Keratinocyte (primary cell): ENCODE data around the gene GTF3A. TPM values are rescaled to one million over a fixed set of nuclear protein-coding genes. Genes with fewer than 3 reads are reported as not detected.

ENCODE experiments used
- DNase-seq: peaks from one replicate; pipeline ENCODE4 v3.0.0-alpha.2; 2011; ENCODE audit warnings: low read depth, missing footprints, low spot score
- FAIRE-seq: peaks from 2 replicates; lab custom pipeline; 2011; peaks lifted over from hg19 to GRCh38; lab: Jason Lieb, UNC
- H2AFZ ChIP-seq: 2 replicates; pipeline ENCODE4 v1.6.0; 2012; ENCODE audit warnings: low read length, control low read depth, inconsistent platforms; ENCODE audit not compliant: control insufficient read depth
- H3K27ac ChIP-seq: 2 replicates; pipeline ENCODE4 v1.5.1; 2011; ENCODE audit warnings: low read length; ENCODE audit not compliant: control insufficient read depth, insufficient read depth
- H3K27me3 ChIP-seq: 3 replicates; pipeline ENCODE4 v1.6.0; 2011; ENCODE audit warnings: low read length; ENCODE audit not compliant: control insufficient read depth, insufficient read depth; ENCODE audit errors: extremely low read depth
- H3K36me3 ChIP-seq, 2 experiments: 2 replicates in 1 of 2; 3 replicates in 1 of 2; pipeline ENCODE4 v1.5.1; 2011; ENCODE audit warnings: low read length in 2 of 2, mild to moderate bottlenecking in 1 of 2; ENCODE audit not compliant: control insufficient read depth in 2 of 2, insufficient read depth in 2 of 2; ENCODE audit errors: extremely low read depth in 1 of 2
- H3K4me1 ChIP-seq: 3 replicates; pipeline ENCODE4 v1.5.1; 2011; ENCODE audit warnings: low read length; ENCODE audit not compliant: control insufficient read depth, insufficient read depth; ENCODE audit errors: extremely low read depth
- H3K4me2 ChIP-seq: 3 replicates; pipeline ENCODE4 v1.6.0; 2011; ENCODE audit warnings: low read depth, low read length; ENCODE audit not compliant: control insufficient read depth, insufficient read depth; ENCODE audit errors: extremely low read depth
- H3K4me3 ChIP-seq, 3 experiments: fragments of 200-600 bp in 1 of 3; sonication (generic) in 1 of 3; 2 replicates in 2 of 3; 3 replicates in 1 of 3; pipeline ENCODE4 v1.5.1; 2011 to 2016; ENCODE audit warnings: low read length in 3 of 3, mild to moderate bottlenecking in 3 of 3, control low read depth in 2 of 3, inconsistent platforms in 1 of 3, low read depth in 1 of 3, mixed read lengths in 1 of 3, mixed run types in 1 of 3, moderate library complexity in 1 of 3; ENCODE audit not compliant: control insufficient read depth in 2 of 3, insufficient read depth in 2 of 3; ENCODE audit errors: extremely low read depth in 1 of 3
- H3K79me2 ChIP-seq: 2 replicates; pipeline ENCODE4 v1.6.0; 2012; ENCODE audit warnings: low read length; ENCODE audit not compliant: control insufficient read depth, insufficient read depth
- H3K9ac ChIP-seq: 3 replicates; pipeline ENCODE4 v1.6.0; 2011; ENCODE audit warnings: low read length; ENCODE audit not compliant: control insufficient read depth, insufficient read depth; ENCODE audit errors: extremely low read depth
- H3K9me1 ChIP-seq: 3 replicates; pipeline ENCODE4 v1.6.0; 2011; ENCODE audit warnings: low read length; ENCODE audit not compliant: control insufficient read depth, insufficient read depth; ENCODE audit errors: extremely low read depth
- H3K9me3 ChIP-seq: 2 replicates; pipeline ENCODE4 v1.5.1; 2012; ENCODE audit warnings: low read depth, low read length; ENCODE audit not compliant: control insufficient read depth
- H4K20me1 ChIP-seq: 3 replicates; pipeline ENCODE4 v1.6.0; 2011; ENCODE audit warnings: low read length; ENCODE audit not compliant: control insufficient read depth, insufficient read depth; ENCODE audit errors: extremely low read depth
- EZH2 ChIP-seq: IDR thresholded peaks from one replicate; pipeline ENCODE4 v1.6.1; 2012; ENCODE audit warnings: inconsistent platforms, mild to moderate bottlenecking, low read length, moderate library complexity
- dilution Hi-C: fragments of 300-500 bp; cut with MboI; formaldehyde crosslinking; loops from one replicate; pipeline ENCODE4 v1.7.0; 2020; ENCODE audit warnings: low sequenced_read_pairs; ENCODE audit not compliant: extremely low pct_ligation_motif_present
- polyA plus RNA-seq, 5 experiments: library from polyadenylated mRNA; depleted of rRNA in 3 of 5; stranded (reverse) in 3 of 5; stranded (forward) in 1 of 5; unstranded in 1 of 5; fragments of >200 nt; gene quantifications; 1 replicate in 1 of 5; 2 replicates in 3 of 5; 3 replicates in 1 of 5; pipeline versions ENCODE4 v1.2.1 to v1.2.3, GENCODE V29; 2011 to 2012; ENCODE audit warnings: missing spikeins in 2 of 5, low read depth in 1 of 5, low replicate concordance in 1 of 5
- TF ChIP-seq, protein P1 (sequence below), 3 experiments: IDR thresholded peaks in 1 of 3; conservative IDR thresholded peaks in 1 of 3; optimal IDR thresholded peaks in 1 of 3; 2 replicates in 2 of 3; 3 replicates in 1 of 3; pipeline versions ENCODE3 to v1.5.1; 2011; ENCODE audit warnings: low read length in 3 of 3, mild to moderate bottlenecking in 3 of 3, moderate library complexity in 2 of 3, control low read depth in 1 of 3, inconsistent platforms in 1 of 3; ENCODE audit not compliant: insufficient read depth in 2 of 3; ENCODE audit errors: extremely low read depth in 1 of 3

GTF3A gene
- polyA plus RNA-seq, 1 donor (not counting 4 experiments of a cell fraction or from before 2014, with no cell fraction given) = 97.8 TPM

DNA sequence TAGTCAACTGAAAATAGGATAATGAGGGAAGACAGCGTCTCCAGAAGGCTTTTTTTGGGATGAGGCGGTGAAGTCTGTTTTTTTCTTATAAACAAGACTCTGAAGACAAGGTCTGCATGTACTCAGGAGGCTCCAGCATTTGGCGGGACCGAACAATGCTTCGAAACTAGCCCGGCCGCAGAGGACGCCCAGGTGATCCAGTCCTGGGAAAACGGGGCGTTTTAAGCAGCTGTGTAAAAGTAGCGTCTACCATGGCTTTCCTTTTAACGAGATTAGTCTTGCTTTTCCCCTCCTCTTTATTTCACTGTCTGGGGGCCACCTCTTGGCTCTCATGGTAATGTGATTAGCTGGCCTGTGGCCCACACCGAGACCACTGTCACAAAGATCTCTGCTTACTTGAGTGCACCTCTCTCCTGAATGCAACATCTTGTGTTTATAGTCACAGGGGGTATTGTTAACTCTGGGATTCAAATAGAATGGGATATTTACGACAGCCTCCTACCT, 29.4 kb upstream of the GTF3A start:
- Histone ChIP-seq H2AFZ (no peak overlapping the region), H3K79me2 (no peaks in the 10 kb centered on the region), H3K4me2 (no peak overlapping the region), H3K27me3 (peaks cover 6% of the 10 kb centered on the region), H4K20me1 (no peaks in the 10 kb centered on the region), H3K9me3 (no peaks in the 10 kb centered on the region), H3K4me3 (no peak overlapping the region), H3K9ac (no peak overlapping the region), H3K4me1 (no peaks in the 10 kb centered on the region), H3K36me3 (no peaks in the 10 kb centered on the region), H3K27ac (no peak overlapping the region), H3K9me1 (no peaks in the 10 kb centered on the region)
- dilution Hi-C loops = no loop called here
- no peak for FAIRE-seq
- TF ChIP-seq, protein P1, sequence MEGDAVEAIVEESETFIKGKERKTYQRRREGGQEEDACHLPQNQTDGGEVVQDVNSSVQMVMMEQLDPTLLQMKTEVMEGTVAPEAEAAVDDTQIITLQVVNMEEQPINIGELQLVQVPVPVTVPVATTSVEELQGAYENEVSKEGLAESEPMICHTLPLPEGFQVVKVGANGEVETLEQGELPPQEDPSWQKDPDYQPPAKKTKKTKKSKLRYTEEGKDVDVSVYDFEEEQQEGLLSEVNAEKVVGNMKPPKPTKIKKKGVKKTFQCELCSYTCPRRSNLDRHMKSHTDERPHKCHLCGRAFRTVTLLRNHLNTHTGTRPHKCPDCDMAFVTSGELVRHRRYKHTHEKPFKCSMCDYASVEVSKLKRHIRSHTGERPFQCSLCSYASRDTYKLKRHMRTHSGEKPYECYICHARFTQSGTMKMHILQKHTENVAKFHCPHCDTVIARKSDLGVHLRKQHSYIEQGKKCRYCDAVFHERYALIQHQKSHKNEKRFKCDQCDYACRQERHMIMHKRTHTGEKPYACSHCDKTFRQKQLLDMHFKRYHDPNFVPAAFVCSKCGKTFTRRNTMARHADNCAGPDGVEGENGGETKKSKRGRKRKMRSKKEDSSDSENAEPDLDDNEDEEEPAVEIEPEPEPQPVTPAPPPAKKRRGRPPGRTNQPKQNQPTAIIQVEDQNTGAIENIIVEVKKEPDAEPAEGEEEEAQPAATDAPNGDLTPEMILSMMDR (optimal IDR thresholded peaks at IDR 0.05 in 1 of 3, IDR thresholded peaks at IDR 0.05 in 1 of 3, conservative IDR thresholded peaks at IDR 0.05 in 1 of 3; ENCODE audit: extremely low read depth in 1 of 3, insufficient read depth in 2 of 3, low read length in 3 of 3) = no peak
- no peak for TF ChIP-seq EZH2
- no peak for DNase-seq

DNA sequence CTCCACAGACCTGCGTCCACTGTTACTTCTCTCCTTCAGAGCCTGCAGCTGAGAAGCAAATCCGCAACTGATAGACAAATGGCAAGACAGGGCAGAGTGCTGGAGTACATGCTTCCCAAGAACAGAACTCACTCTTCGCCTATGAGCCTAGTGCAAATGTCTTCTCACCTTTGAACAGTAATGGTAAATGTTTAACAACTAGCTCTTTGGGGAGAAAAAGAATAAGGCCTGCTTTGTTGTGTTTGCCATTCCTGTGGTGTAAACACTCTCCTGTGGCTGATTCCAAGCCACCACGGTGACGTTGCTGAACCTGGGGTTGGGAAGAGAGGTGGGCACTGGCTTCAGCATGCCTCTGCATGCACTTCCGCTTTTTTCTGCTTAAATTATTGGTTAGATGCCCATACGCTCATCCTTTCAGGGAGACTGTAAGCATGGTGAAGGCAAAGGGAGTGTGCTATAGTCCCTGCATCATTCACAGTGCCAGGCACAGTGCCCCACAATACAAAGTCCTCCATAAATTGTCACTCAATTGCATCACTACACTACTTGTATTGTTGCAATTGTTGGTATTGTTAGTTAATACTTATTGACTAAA, 28.1 kb upstream of the GTF3A start:
- H3K9me3 ChIP-seq = no peaks in the 10 kb centered on the region
- no peaks in the 10 kb centered on the region for H3K9me1 ChIP-seq
- TF ChIP-seq, protein P1 (optimal IDR thresholded peaks at IDR 0.05 in 1 of 3, IDR thresholded peaks at IDR 0.05 in 1 of 3, conservative IDR thresholded peaks at IDR 0.05 in 1 of 3; ENCODE audit: extremely low read depth in 1 of 3, insufficient read depth in 2 of 3, low read length in 3 of 3) = no peak
- no peak for TF ChIP-seq EZH2
- H4K20me1 ChIP-seq = no peaks in the 10 kb centered on the region
- no peak for FAIRE-seq
- no peak overlapping the region for H3K9ac ChIP-seq
- H3K79me2 ChIP-seq = no peaks in the 10 kb centered on the region
- dilution Hi-C loops = no loop called here
- no peak overlapping the region for H3K4me3 ChIP-seq
- H3K27ac ChIP-seq = no peak overlapping the region
- no peak overlapping the region for H3K4me2 ChIP-seq
- H3K36me3 ChIP-seq = no peaks in the 10 kb centered on the region
- H3K27me3 ChIP-seq = peaks cover 6% of the 10 kb centered on the region
- no peak overlapping the region for H2AFZ ChIP-seq
- no peak for DNase-seq
- peaks cover 6% of the 10 kb centered on the region for H3K4me1 ChIP-seq
